C4-2B (cell line): ENCODE results near the gene JAZF1.

ENCODE experiments used
- CTCF ChIP-seq: fragments of 450-650 bp; conservative IDR thresholded peaks from 2 replicates; pipeline ENCODE4 v1.5.1; 2017; ENCODE audit warnings: mild to moderate bottlenecking
- ZFX ChIP-seq: fragments of 450-650 bp; IDR thresholded peaks from 2 replicates; pipeline ENCODE4 v1.6.1; 2017

- TF ChIP-seq CTCF (no peak), ZFX (no peak)
Measured at GRCh38 chr7:28045592-28045991, 135.0 kb downstream of the JAZF1 start.
